ENCODE data around the gene AQR.

- TF ChIP-seq CTCF (IDR thresholded peaks at IDR 0.05), result no peak
- TF ChIP-seq POLR2A (IDR thresholded peaks at IDR 0.05), result no peak
Measured at GRCh38 chr15:34879107-34879506, 90.4 kb downstream of the AQR start.
